NCI-H526 (cell line): Measurements from ENCODE around the gene CCDC14.
"Not testable (repeated sequence)": the region's sequence is repeated elsewhere in the genome, so short reads cannot be mapped to it uniquely, and the experiment has no call there.

ENCODE experiments used
- DNase-seq, 2 experiments: peaks; one replicate each; lab custom pipeline; 2025; lab: John Stamatoyannopoulos, UW

The CCDC14 gene, protein sequence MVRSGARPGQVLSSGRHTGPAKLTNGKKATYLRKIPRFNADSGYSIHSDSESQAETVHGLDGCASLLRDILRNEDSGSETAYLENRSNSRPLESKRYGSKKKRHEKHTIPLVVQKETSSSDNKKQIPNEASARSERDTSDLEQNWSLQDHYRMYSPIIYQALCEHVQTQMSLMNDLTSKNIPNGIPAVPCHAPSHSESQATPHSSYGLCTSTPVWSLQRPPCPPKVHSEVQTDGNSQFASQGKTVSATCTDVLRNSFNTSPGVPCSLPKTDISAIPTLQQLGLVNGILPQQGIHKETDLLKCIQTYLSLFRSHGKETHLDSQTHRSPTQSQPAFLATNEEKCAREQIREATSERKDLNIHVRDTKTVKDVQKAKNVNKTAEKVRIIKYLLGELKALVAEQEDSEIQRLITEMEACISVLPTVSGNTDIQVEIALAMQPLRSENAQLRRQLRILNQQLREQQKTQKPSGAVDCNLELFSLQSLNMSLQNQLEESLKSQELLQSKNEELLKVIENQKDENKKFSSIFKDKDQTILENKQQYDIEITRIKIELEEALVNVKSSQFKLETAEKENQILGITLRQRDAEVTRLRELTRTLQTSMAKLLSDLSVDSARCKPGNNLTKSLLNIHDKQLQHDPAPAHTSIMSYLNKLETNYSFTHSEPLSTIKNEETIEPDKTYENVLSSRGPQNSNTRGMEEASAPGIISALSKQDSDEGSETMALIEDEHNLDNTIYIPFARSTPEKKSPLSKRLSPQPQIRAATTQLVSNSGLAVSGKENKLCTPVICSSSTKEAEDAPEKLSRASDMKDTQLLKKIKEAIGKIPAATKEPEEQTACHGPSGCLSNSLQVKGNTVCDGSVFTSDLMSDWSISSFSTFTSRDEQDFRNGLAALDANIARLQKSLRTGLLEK

DNA sequence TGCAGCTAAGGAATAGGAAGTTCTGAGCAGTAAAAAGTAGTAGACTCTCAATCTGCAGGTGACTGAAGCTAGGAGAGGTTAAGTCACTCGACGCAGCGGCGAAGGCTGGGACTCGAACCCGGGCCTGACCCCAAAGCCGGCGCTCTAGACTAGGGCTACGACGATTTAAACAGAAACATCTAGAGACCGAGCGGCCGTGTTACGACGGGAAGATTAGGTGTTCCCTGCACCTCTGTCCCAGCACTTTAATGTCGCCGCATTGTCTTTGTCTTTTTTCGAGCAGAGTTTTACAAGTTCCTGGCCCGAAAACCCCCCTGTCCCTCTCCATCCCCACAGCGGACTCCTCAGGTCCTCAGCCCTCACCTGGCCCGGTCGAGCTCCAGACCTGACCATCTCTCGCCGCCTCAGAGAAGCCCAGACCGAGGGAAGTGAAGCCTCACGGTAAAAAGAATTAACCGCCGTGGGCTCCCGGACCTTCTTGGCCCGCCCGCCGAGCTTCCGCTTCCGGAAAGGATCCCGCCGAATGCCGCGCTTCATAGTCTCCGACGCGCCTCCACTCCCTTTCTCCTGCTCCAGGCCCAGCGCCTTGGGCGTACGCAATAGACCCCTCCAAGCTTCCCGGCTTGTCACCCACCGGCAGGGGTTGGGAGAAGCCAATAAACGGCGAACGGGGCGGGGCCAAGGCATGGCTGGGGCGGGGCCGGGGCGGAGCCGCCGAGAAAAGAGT lies at the start of gene CCDC14:
Gene CCDC14, minus strand, starts transcription at position 449 of the 727 bp plus-strand sequence. Its CDS starts 56 bp downstream, at position 393.
- peak; percentile 96 to 98 for DNase-seq

DNA sequence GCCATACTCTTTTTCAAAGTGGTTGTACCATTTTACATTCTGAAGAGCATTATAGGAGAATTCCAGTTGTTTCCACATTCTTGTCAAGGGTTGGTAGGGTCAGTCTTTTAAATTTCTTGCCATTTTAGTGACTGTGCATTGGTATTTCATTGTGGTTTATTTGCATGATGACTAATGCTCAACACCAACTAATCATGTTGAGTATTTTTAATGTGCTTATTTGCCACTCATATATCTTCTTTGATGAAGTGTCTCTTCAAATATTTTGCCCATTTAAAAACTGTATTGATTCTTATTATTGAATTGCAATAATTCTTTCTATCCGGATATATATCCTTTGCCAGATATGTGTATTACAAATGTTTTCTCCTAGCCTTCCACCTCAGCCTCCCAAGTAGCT lies 47.3 kb upstream of the CCDC14 start:
- DNase-seq, result not testable (repeated sequence)

DNA sequence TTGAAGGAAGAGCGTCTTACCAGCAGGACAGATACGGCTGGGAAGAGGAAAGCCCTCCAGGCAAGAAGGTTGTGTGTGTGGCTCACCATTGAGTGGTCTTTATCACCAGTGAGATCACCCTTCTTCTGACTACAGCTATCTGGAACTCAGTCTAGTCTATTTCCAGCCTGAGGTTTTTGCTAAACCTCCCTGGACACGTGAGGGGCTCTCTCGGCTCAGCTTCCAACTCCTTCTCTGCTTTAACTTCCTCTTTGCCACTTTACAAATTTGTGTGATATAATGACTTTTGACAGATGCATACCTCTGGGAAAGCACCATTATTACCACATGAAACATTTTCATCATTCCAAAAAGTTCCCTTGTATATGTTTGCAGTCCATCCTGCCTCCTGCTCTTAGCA lies 46.2 kb upstream of the CCDC14 start:
- DNase-seq, result no peak

DNA sequence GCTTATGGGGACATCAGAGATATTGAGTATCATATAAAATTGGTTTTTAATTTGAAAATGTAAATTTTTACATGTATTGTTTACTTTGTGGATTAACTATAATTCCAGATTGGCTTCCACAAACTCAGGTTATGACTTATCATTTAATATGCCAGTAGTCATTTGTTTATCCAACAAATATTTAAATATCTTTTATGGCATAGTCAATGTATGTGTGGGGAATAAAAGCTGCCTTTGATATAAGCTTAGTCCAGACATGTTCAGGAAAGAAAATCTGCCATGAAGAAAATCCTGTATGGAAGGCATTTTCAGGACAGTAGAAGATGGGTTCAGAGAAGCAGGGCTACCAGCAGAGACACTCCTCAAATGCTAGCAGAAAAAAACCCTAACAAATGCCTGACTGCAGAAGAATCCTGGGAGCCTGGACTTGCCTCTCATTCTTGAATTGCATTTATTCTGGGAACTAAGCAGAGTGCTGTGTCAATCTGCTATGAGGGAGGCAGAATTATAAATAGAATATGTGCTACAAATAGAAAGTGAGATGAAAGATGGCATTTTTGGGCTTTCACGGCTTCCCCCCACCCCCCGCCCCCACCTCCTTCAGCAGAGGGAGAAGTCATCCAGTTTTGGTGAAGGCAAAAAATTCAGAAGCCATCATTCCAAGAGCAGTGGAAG lies 41.5 kb upstream of the CCDC14 start:
- peak; percentile 78 to 89 for DNase-seq

DNA sequence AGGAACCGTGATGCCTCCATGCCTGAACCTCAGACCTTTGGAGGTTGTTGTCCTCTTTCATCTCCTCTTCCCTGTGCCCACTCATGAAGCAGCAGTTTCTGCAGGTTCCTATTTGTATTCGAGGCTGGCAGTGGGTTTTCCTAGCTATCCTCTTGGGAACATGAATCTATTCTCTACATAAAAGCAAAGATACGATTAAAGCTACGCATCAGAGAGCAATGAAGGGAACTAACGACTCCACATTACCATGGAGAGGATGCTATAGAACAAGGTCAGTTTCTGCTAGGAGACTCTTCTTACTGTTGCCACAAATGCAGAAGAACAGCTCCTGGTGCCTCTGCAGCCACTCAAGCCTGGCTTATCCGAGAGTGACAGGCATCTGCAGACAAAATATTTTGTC lies 40.3 kb upstream of the CCDC14 start:
- peak in 1 of 2 experiments; percentile 2 for DNase-seq

DNA sequence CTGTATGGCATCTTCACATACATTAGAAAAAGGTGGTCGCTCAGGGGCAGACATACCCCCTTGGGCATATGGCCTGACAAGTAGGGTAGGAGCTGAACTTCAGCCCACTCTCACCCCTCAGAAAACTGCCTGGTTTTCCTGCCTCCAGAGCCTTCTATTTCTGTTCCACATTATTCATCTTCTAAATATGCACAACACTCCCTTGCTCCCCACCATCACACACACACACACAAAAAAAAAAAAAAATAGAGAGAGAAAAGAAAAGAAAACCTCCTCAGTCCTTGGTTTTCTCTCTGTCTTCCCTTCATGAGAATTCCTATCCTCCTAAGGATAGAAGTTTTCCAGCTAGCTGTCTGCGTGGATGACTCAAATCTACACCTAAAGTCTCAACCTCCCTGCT lies 36.5 kb upstream of the CCDC14 start:
- DNase-seq, result no peak

DNA sequence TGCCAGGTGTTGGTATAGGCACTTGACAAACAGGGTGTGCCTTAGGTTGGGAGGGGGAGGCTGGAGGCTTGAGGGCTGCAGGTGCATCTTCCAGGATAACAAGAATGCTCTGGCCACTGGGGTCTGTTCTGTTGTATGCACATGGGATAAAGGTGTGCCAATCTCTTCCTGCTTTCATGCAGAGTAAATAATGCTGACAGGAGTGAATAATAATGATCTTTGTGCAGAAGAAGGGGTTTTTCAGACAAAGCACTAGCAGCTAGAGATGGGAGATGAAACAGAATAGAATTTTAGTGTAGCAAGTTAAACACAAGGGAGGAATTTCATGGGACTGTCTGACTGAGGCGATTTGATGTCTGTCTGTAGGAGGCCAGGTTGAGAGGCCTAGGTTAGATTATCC lies 32.8 kb upstream of the CCDC14 start:
- DNase-seq, result peak in 1 of 2 experiments; percentile 20

DNA sequence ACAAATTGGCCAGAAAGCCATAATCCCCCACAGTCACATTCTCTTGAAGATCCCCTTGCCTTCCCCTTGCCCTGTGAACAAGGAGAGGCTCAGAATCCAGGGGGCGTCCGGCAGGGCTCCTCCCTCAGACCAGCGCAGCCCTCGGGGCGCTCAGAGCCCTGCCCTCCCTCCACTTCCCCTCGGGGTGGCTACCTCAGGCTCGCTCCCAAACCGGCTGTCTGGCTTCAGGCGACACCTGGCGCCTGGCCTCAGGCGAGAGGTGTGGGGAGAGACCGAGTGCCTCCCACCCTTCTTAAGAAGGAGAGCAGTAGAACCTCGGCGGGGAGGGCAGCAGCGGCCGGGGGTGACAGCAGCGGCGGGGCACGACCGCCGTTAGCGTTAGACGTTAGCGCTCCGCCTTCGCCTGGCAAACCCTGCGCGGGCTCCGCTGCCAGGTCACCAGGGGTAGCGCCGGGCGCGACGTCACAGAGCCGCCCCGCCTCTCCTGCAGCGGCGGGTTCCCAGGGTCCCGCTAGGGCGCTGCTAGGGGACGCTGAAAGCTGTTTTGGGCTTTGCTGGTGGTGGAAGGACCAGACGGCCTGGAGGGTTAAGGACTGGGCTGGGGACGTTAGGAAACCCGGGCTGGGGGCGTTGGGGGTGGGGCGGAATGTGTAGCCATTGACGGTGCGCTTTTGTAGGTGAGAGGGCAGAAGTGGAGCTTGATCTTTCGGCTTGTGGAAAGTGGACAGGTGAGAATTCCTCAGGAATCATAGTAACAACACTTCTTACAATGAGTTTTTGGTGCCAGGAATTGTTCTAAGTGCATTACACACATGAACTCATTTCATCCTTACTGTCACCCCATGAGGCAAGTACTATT lies 30.9 kb upstream of the CCDC14 start, which contains the start of gene ROPN1:
Gene ROPN1, minus strand, starts transcription at position 395 of the 859 bp plus-strand sequence. CDS start 11,643 bp downstream, outside the sequence.
- not testable (repeated sequence) for DNase-seq

DNA sequence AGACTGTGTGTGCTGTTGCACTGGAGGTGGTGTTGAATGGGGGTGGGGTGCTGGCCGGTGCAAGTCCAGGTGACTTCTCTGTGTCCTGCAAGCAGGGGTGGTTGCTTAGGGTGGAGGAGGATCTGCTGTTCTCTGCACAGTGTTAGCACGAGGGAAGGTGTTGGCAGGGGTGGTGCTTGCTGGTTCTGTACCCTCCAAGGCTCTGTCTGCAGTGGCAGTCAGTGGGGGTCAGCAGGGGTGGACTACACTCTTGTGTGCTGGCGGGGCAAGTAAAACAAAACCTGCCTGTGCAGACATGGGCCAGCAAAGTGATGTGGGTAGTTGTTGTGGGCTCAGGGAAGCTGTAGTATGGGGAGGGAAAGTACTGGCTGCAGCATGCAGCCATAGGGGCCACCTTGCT lies 25.4 kb upstream of the CCDC14 start:
- no peak for DNase-seq

DNA sequence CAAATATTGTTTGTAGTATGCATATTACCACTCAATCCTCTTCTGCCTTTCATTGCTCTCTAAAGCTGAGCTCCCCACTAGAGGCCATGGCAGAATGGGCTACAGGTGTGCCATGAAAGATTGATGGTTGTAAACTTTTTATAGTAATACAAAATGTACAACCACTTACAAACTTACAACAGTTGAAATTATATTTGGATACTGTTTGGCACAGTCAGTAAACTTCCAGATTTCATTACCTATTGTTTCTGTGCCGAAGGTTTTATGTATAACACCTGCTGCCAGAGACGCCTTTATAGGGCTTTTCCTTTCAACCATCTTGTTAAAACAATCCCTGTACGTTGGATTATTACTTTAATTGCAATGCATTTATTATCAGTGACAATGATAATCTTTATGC lies 23.9 kb upstream of the CCDC14 start:
- DNase-seq, result no peak

DNA sequence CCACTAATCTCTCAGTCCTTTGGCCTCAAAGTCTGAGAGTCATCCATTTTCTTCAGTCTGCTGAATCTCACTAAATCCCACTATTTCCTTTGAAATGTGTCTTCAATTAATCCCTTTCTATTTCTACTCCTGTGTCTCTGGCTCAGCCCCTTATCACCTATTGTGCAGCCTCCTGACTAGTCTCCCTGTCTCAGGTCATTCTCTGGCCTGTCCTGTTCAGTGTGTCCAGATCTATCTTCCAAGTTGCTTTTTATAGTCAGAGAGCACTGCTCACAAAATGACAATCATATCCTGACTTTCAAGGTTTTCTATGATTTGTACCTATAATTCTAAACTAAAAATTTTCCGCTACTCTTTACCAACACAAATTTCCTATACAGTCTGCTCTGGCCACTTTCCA lies 23.3 kb upstream of the CCDC14 start:
- no peak for DNase-seq

DNA sequence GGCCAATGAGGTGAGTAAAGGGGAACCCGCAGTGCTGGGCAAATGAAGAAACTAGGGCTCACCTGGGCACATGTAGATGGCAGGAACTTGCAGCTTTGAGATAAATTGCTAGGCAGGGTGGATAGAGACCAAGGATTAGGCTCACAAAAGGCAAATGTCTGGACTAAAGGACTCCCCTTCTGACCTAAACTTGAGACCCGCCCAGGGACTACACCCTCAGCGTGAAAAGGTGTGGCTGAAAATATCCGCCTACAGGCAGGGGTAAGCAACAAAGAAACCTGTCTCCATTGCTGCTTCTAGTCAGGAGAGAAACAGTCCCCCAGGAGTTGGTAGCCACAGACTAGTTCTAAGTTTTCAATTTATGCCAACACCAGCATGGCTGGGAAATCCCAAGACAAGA lies 20.3 kb upstream of the CCDC14 start:
- not testable (repeated sequence) for DNase-seq

DNA sequence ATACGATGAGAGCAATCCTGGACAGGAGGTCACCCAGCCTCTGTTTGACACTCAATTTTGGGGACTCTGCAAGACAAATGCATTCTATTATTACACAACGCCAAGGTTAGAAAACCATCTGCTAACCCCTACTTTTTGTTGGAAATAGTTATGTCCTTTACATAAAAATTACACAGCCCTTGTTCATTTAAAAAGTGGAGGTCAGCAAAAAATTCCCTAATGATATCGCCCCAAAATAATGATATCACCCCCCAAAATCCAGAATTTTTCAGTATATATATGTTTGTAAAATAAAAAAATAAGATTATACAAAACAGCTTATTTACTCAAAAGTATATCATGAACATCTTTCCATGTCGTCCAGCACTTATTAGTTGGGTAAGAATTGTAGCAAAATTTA lies 19.5 kb upstream of the CCDC14 start:
- DNase-seq, result no peak

DNA sequence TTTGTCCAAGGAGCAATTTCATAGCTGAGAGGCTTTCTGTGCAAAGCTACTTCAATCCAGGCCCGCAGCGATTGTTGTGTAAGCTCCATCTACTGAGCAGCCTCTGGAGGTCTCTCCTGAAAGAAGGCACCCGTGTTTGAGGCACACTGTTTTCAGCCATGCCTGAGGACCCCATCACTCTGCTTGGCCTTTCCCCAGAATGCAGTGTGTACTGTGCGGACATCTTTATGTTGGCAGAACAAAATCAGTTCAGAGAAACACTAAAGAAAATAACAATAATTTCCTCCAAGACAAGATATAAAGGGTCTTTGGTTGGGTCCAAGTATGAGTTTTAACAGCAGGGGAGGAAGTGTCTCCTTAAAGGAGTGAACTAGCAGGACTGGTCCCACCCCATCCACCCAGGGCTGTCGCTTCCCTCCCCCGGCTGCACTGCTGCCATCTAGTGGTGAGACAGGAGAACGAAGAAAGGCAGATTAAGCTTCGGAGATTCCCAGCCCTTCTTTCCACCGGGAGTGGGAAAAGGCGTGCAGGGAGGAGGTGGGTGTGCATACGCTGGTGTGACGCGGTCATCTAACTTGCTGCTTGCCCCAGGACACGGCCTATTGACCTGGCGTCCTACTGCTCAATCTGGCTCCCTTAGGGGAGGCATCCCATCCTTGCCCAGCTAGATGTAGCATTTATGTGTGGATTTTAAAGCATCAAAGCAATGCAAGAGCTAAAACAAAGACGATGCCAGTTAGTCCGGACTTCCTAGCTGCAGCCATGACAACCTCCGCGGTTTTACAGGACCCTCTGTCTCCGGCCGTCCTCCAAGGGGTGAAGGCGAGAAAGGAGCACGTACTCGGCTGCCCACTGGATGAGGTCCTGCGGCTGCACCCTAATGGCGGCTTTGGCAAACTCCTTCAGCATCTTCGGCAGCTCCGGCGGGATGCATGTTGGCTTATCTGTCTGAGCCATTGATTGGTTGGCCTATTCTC lies 18.8 kb upstream of the CCDC14 start:
- DNase-seq, result peak; percentile 35 to 66

DNA sequence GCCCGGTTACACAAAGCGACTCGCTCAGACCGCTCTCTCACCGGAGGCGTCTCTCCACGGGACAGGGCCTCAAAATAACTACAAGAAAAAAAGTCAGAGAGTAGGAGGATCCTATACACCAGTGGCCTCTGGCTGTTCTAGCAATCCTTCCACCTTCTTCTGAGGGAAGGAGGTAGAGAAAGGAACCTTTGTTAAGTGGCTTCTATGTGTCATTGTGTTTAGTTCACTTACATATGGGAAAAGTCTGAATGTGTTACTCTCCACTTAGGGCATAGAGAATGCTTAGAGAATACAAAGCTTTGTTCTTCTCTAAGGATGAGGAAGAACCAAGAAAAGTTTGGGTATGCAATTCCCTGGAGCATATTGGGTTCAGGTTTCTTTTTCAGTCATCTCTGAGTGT lies 15.9 kb upstream of the CCDC14 start:
- DNase-seq, result not testable (repeated sequence)

DNA sequence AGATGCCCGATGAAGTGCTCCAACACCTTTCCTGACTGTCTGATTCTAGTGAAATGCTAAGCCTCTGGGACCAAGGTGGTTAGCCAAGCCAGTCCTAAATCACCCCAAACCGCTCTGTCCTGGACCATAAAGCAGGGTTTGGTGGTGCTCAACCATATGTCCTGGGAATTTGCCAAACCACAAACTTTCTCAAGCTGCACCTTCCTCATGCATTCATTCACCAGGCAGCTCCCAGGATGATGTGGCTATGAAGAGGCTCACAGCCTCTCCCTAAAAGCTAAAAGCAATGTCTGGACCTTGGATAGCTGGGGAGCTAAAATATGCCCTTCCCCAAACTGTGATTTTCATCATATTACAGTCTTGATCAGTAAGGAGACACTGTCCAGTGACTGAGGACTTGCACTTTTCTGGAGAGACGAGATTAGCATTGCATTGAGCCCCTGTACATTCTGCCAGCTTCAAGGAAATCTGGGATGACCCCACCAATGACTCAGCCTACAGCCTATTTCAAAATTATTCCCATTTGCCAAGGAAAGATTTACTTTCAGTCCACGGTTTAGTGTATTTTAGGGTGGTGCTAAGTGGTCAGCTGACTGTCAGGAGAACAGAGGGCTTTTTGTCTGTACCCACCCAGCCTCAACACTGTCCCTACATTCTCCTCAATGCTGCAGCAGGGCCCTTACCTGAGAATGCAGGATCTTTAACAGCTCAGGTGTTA lies 15.3 kb upstream of the CCDC14 start:
- DNase-seq, result not testable (repeated sequence)

DNA sequence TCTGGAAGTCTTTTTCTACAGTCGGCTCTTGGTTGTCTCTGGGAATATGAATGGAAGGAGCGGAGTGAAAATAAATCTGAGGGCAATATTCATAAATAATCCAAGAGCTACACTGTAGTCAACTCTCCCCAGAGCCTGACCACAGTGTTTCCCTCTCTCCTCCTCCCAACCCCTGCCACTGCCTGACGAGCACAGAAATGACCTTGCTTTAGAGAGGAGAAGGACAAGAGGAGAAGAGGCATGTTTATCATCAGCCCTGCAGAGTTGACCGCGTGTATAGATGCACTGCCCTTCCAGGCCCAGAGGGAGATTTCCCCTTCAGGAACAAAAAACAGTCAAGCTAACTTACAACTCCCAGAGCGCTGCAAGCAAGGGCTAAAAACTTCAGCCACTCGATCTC lies 14.0 kb upstream of the CCDC14 start:
- not testable (repeated sequence) for DNase-seq

DNA sequence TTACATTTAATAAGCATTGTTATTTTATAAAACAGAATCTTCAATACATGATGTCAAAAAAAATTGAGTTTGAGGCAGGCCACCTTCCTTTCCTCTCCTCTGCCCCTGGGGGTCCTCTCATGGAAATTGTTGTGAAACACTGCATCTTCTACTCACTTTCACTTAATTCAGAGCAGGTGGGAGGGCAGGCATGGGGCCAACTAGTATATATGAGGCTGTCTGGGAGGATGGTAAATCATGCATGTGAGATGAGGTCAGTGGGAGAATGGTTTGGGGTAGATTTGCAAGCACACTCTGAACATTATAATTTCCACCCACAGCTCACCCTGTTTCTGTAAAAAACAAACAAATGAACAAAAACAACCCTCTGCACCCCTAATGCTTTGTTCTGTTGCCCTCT lies 10.4 kb upstream of the CCDC14 start:
- no peak for DNase-seq

DNA sequence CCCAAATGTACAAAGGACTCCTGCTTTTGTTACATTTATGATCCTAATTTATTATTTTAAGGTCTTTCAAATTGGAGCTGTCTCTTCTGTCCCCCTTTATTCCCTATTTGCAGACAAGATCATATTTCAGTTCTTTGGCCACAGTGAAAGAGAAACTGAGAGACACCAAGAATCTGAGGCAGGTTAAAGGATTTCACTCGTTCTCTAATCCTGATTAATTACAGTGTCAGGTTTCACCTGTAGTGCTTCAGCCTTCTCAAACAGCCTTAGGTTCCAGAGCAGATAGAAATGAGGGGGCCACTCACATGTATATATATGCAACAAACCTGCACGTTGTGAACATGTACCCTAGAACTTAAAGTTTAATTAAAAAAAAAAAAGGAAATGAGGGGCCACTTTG lies 6.2 kb upstream of the CCDC14 start:
- DNase-seq, result not testable (repeated sequence)
